CD14-positive monocyte (primary cell): Measurements from ENCODE around the gene NUDCD3. TPM values are rescaled to one million over a fixed set of nuclear protein-coding genes. Genes with fewer than 3 reads are reported as not detected.

ENCODE experiments used
- DNase-seq, 3 donors: peaks; one replicate each; pipeline ENCODE4 v3.0.0-alpha.2; 2011 to 2022
- H2AFZ ChIP-seq: 2 replicates; pipeline ENCODE4 v1.6.0; 2012; ENCODE audit warnings: mild to moderate bottlenecking, low read depth, low read length, inconsistent platforms; ENCODE audit not compliant: insufficient read depth, poor library complexity, severe bottlenecking
- H3K27ac ChIP-seq, 2 donors: 1 replicate in 1 of 2; 2 replicates in 1 of 2; pipeline ENCODE4 v1.5.1; 2012 to 2013; ENCODE audit warnings: low read length in 2 of 2, control low read depth in 1 of 2, inconsistent platforms in 1 of 2, low read depth in 1 of 2, mild to moderate bottlenecking in 1 of 2
- H3K27me3 ChIP-seq, 2 donors: one replicate each; pipeline versions ENCODE4 v1.6.0 to v1.6.1; 2011 to 2013; ENCODE audit warnings: low read length in 2 of 2; ENCODE audit not compliant: control insufficient read depth in 2 of 2, insufficient read depth in 2 of 2
- H3K36me3 ChIP-seq, 2 donors: replicated peaks in 1 of 2; 1 replicate in 1 of 2; 2 replicates in 1 of 2; pipeline versions ENCODE4 v1.5.1 to v1.6.1; 2012 to 2013; ENCODE audit warnings: low read length in 2 of 2, control low read depth in 1 of 2, inconsistent platforms in 1 of 2, mild to moderate bottlenecking in 1 of 2; ENCODE audit not compliant: insufficient read depth in 2 of 2, control insufficient read depth in 1 of 2
- H3K4me1 ChIP-seq, 2 donors: 1 replicate in 1 of 2; 2 replicates in 1 of 2; pipeline versions ENCODE4 v1.5.1 to v1.6.1; 2012 to 2013; ENCODE audit warnings: low read length in 2 of 2, control low read depth in 1 of 2, inconsistent platforms in 1 of 2, mild to moderate bottlenecking in 1 of 2, moderate library complexity in 1 of 2; ENCODE audit not compliant: insufficient read depth in 2 of 2, control insufficient read depth in 1 of 2
- H3K4me2 ChIP-seq: replicated peaks from 2 replicates; pipeline ENCODE3; 2012; ENCODE audit warnings: low read length, moderate library complexity, mild to moderate bottlenecking; ENCODE audit not compliant: poor library complexity, severe bottlenecking; ENCODE audit errors: extremely low read depth
- H3K4me3 ChIP-seq, 3 experiments: fragments of 200-600 bp in 1 of 3; sonication (generic) in 1 of 3; replicated peaks in 1 of 3; 1 replicate in 2 of 3; 2 replicates in 1 of 3; pipeline ENCODE4 v1.5.1; 2011 to 2013; ENCODE audit warnings: low read length in 3 of 3, mild to moderate bottlenecking in 3 of 3, control low read depth in 2 of 3, low read depth in 2 of 3, inconsistent platforms in 1 of 3, moderate library complexity in 1 of 3
- H3K79me2 ChIP-seq: 2 replicates; pipeline ENCODE4 v1.6.0; 2012; ENCODE audit warnings: mild to moderate bottlenecking, control low read depth, inconsistent platforms, low read length, moderate library complexity; ENCODE audit not compliant: insufficient read depth
- H3K9ac ChIP-seq: 2 replicates; pipeline ENCODE4 v1.6.0; 2017; ENCODE audit warnings: low read length, mild to moderate bottlenecking; ENCODE audit not compliant: insufficient read depth, poor library complexity, severe bottlenecking
- H3K9me3 ChIP-seq, 2 donors: replicated peaks in 1 of 2; 1 replicate in 1 of 2; 2 replicates in 1 of 2; pipeline versions ENCODE4 v1.5.1 to v1.6.1; 2012 to 2013; ENCODE audit warnings: low read length in 2 of 2, control low read depth in 1 of 2; ENCODE audit not compliant: control insufficient read depth in 1 of 2, insufficient read depth in 1 of 2
- H4K20me1 ChIP-seq: 2 replicates; pipeline ENCODE4 v1.6.0; 2012; ENCODE audit warnings: mild to moderate bottlenecking, low read length, control low read depth, moderate library complexity; ENCODE audit not compliant: insufficient read depth
- H3K27ac Mint-ChIP-seq, 7 donors: one replicate each; pipeline ENCODE4 v1.8.0; 2020; ENCODE audit warnings: mild to moderate bottlenecking in 7 of 7, mixed read lengths in 7 of 7, moderate library complexity in 6 of 7, inconsistent platforms in 2 of 7
- H3K27me3 Mint-ChIP-seq, 3 donors: one replicate each; pipeline ENCODE4 v1.8.0; 2021 to 2022; ENCODE audit warnings: low read depth in 3 of 3, mild to moderate bottlenecking in 3 of 3, mixed read lengths in 3 of 3, moderate library complexity in 3 of 3, inconsistent platforms in 1 of 3
- H3K36me3 Mint-ChIP-seq, 2 donors: one replicate each; pipeline ENCODE4 v1.8.0; 2020; ENCODE audit warnings: mixed read lengths in 2 of 2, inconsistent platforms in 1 of 2, mild to moderate bottlenecking in 1 of 2
- H3K4me1 Mint-ChIP-seq: one replicate; pipeline ENCODE4 v1.8.0; 2020; ENCODE audit warnings: mild to moderate bottlenecking, mixed read lengths
- H3K4me3 Mint-ChIP-seq, 2 donors: one replicate each; pipeline ENCODE4 v1.8.0; 2020; ENCODE audit warnings: mild to moderate bottlenecking in 2 of 2, mixed read lengths in 2 of 2, moderate library complexity in 1 of 2
- H3K9me3 Mint-ChIP-seq, 7 donors: one replicate each; pipeline ENCODE4 v1.8.0; 2020 to 2022; ENCODE audit warnings: mixed read lengths in 7 of 7, mild to moderate bottlenecking in 6 of 7, moderate library complexity in 6 of 7, inconsistent platforms in 2 of 7
- whole genome bisulfite sequencing: methylation state at CpG from one replicate; pipeline ENCODE4 v1.1.5; 2013; ENCODE audit warnings: missing lambda C conversion rate; ENCODE audit not compliant: insufficient coverage; 5-methylcytosine and 5-hydroxymethylcytosine counted together
- intact Hi-C, 2 donors: fragments of 100-400 bp; cut with micrococcal nuclease; formaldehyde crosslinking; loops; one replicate each; pipeline versions ENCODE4 v1.15.0 to v1.15.1; 2023
- polyA plus RNA-seq, 3 donors: library from polyadenylated mRNA; depleted of rRNA in 1 of 3; unstranded in 2 of 3; stranded (reverse) in 1 of 3; fragments of 300-500 nt in 2 of 3; fragments of >200 nt in 1 of 3; fragmentation: Illumina TruSeq in 2 of 3; gene quantifications; 1 replicate in 2 of 3; 2 replicates in 1 of 3; pipeline ENCODE4 v1.2.3, GENCODE V29; 2012 to 2021
- TF ChIP-seq, protein P1 (sequence below): fragments of 200-600 bp; IDR thresholded peaks from one replicate; pipeline ENCODE4 v1.8.0; 2022; ENCODE audit warnings: antibody characterized with exemption, mild to moderate bottlenecking

The NUDCD3 gene
- polyA plus RNA-seq, 3 donors: 13.6 to 26.5 (median 21.6) TPM

DNA sequence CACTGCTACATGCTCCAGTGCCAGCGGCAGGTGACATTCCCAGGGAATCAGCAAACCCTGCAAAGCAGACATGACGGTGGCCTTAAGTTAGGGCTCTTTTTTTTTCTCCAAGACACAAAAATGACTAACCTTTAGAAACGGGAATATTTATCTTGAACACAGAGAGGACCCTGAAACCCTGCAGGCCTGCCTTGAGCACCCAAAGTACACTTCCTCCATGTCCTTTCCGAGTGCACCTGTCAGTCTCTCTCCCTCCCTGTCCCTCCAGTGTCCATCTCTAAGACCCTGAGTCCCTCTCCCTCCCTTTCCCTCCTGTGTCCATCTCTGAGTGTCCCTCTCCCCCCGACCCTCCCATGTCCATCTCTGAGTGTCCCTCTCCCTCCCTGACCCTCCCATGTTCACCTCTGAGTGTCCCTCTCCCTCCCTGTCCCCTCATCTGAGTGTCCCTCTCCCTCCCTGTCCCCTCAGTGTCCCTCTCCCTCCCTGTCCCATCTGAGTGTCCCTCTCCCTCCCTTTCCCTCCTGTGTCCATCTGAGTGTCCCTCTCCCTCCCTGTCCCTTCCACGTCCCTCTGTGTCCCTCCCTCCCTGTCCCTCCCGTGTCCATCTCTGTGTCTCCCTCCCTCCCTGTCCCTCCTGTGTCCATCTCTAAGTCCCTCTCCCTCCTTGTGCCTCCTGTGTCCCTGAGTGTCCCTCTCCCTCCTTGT, 113.9 kb downstream of the NUDCD3 start:
- intact Hi-C loops: no loop called here
- Mint-ChIP-seq H3K27ac (peak overlapping the region in 1 of 7 donors; percentile 70), H3K4me3 (no peak overlapping the region), H3K27me3 (peaks cover 4 to 21% (median 13%) of the 10 kb centered on the region in 3 donors), H3K4me1 (peaks cover 19% of the 10 kb centered on the region), H3K36me3 (no peaks in the 10 kb centered on the region), H3K9me3 (no peaks in the 10 kb centered on the region)
- Histone ChIP-seq H2AFZ (no peak overlapping the region), H4K20me1 (no peaks in the 10 kb centered on the region), H3K9ac (no peak overlapping the region), H3K4me1 (peaks cover 9 to 13% of the 10 kb centered on the region in 2 donors), H3K79me2 (no peaks in the 10 kb centered on the region), H3K4me3 (no peak overlapping the region), H3K27ac (no peak overlapping the region), H3K9me3 (no peaks in the 10 kb centered on the region), H3K4me2 (no peak overlapping the region), H3K27me3 (no peaks in the 10 kb centered on the region), H3K36me3 (no peaks in the 10 kb centered on the region)
- 74% methylated on average over 7 of the region's 7 CpGs for WGBS
- TF ChIP-seq, protein P1, sequence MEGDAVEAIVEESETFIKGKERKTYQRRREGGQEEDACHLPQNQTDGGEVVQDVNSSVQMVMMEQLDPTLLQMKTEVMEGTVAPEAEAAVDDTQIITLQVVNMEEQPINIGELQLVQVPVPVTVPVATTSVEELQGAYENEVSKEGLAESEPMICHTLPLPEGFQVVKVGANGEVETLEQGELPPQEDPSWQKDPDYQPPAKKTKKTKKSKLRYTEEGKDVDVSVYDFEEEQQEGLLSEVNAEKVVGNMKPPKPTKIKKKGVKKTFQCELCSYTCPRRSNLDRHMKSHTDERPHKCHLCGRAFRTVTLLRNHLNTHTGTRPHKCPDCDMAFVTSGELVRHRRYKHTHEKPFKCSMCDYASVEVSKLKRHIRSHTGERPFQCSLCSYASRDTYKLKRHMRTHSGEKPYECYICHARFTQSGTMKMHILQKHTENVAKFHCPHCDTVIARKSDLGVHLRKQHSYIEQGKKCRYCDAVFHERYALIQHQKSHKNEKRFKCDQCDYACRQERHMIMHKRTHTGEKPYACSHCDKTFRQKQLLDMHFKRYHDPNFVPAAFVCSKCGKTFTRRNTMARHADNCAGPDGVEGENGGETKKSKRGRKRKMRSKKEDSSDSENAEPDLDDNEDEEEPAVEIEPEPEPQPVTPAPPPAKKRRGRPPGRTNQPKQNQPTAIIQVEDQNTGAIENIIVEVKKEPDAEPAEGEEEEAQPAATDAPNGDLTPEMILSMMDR: no peak
- no peak for DNase-seq

DNA sequence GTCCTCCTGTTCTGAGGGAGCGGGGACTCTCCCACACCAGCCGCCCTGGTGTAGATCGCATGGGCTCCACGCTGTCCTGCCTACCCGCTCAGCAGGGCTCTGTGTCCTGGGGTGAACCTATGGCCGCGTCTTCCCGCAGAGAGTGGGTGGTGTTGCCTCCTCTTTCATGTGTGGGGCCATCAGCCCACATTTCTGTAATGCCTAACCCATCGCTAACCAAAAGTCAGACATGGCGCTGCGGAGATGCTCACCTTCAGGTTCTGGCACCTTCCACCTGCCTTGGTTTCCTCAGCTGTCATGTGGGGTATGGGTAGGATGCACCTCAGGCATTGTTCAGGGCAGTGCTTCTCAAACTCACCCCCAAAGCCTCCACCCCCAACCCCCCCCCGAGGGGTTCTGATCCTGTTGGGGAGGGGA, 114.5 kb downstream of the NUDCD3 start:
- Histone ChIP-seq H3K4me3 (no peak overlapping the region), H2AFZ (no peak overlapping the region), H3K4me2 (no peak overlapping the region), H3K27me3 (no peaks in the 10 kb centered on the region), H3K27ac (no peak overlapping the region), H3K9me3 (no peaks in the 10 kb centered on the region), H3K36me3 (no peaks in the 10 kb centered on the region), H3K4me1 (peaks cover 9 to 13% of the 10 kb centered on the region in 2 donors), H3K79me2 (no peaks in the 10 kb centered on the region), H4K20me1 (no peaks in the 10 kb centered on the region), H3K9ac (no peak overlapping the region)
- DNase-seq: no peak
- WGBS: 93% methylated on average over 2 of the region's 12 CpGs
- H3K4me3 Mint-ChIP-seq: no peak overlapping the region
- H3K27me3 Mint-ChIP-seq: peaks cover 9 to 26% (median 19%) of the 10 kb centered on the region in 3 donors
- peaks cover 19% of the 10 kb centered on the region for H3K4me1 Mint-ChIP-seq
- peak overlapping the region in 1 of 7 donors; percentile 64 for H3K27ac Mint-ChIP-seq
- no peaks in the 10 kb centered on the region for H3K9me3 Mint-ChIP-seq
- TF ChIP-seq, protein P1: no peak
- H3K36me3 Mint-ChIP-seq: no peaks in the 10 kb centered on the region
- intact Hi-C loops: no loop called here
